Fibroblast of skin of left quadriceps (primary cell): Measurements from ENCODE around the gene IQCH.
"Not testable (repeated sequence)": the region's sequence is repeated elsewhere in the genome, so short reads cannot be mapped to it uniquely, and the experiment has no call there.

Experiments used
- DNase-seq, 2 experiments: peaks; one replicate each; pipeline ENCODE4 v3.0.0-alpha.2; 2013; ENCODE audit warnings: low read depth in 2 of 2

IQCH gene

DNA sequence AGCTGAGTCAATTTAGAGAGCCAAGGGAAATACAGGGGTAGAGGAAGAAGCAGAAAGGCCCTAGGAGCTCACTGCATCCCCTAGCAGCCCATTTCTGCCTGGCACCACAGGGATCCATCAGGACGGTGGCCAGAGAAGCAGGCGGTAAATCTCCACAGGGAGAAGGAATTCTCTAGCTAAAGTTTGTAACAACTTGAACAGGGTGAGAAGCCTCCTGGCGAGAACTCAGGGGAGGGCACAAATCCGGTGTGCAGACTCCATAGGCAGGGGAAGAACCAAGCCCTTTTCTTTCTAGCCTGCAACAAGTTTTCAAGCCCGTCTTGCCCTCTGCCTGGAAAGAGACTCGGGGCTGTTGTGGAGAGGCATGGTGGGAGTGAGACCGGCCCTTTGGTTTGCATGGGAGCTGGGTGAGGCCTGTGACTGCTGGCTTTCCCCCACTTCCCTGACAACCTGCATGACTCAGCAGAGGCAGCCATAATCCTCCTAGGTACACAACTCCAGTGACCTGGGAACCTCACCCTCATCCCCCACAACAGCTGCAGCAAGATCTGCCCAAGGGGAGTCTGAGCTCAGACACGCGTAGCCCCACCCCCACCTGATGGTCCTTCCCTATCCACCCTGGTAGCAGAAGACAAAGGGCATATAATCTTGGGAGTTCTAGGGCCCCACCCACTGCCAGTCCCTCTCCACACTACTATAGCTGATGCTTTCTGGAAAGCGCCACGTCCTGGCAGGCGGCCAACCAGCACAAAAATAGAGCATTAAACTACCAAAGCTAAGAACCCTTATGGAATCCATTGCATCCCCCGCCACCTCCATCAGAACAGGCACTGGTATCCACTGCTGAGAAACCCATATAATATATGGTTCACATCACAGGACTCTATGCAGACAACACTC lies 182.0 kb downstream of the IQCH start:
- DNase-seq = not testable (repeated sequence)

DNA sequence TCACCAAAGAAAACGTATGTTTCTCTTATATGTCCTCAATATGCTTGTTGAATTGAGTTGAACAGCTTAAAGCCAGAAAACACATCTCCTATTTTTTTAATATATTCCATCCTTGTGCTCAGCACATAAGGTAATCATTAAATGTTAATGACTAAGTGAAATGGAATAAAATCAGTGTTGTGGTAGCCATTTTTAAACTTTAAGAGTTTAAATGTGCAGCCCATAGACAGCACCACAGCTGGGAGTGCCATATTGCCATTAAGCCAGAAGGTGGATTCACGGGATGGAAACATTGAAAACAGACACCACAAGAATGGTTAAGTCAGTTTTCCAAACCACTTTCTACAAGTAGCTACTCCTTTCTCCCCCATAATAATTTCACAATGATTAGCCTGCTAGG lies 189.5 kb downstream of the IQCH start:
- DNase-seq = peak; percentile 29 to 42

DNA sequence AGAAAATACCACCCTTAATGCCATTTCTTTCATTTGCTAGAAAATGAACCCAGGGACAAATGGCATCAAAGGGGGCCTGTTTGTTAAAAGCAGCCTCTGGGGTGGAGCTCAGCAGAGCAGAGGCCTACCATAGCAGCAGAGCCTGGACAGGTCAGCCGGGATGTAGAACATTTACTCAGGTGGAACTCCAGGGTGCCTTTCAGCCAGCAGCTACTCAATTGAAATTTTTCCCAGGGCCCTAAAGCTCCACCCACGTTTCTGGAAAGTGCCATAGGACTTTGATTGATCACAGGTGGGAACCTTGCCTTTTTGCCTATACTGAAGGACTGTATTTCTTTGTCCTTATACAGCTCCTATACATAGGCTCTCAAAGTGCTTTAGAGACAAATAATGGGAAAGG lies 191.9 kb downstream of the IQCH start:
- DNase-seq = no peak

DNA sequence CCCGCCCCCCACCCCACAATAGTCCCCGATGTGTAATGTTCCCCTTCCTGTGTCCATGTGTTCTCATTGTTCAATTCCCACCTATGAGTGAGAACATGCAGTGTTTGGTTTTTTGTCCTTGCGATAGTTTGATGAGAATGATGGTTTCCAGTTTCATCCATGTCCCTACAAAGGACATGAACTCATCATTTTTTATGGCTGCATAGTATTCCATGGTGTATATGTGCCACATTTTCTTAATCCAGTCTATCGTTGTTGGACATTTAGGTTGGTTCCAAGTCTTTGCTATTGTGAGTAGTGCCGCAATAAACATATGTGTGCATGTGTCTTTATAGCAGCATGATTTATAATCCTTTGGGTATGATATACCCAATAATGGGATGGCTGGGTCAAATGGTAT lies 193.8 kb downstream of the IQCH start:
- DNase-seq = not testable (repeated sequence)

DNA sequence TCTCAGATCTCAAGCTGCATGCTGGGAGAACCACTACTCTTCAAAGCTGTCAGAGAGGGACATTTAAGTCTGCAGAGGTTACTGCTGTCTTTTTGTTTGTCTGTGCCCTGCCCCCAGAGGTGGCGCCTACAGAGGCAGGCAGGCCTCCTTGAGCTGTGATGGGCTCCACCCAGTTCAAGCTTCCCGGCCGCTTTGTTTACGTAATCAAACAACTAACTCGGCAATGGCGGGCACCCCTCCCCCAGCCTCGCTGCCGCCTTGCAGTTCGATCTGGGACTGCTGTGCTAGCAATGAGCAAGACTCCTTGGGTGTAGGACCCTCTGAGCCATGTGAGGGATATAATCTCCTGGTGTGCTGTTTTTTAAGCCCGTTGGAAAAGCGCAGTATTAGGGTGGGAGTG lies 199.1 kb downstream of the IQCH start:
- DNase-seq = not testable (repeated sequence)

DNA sequence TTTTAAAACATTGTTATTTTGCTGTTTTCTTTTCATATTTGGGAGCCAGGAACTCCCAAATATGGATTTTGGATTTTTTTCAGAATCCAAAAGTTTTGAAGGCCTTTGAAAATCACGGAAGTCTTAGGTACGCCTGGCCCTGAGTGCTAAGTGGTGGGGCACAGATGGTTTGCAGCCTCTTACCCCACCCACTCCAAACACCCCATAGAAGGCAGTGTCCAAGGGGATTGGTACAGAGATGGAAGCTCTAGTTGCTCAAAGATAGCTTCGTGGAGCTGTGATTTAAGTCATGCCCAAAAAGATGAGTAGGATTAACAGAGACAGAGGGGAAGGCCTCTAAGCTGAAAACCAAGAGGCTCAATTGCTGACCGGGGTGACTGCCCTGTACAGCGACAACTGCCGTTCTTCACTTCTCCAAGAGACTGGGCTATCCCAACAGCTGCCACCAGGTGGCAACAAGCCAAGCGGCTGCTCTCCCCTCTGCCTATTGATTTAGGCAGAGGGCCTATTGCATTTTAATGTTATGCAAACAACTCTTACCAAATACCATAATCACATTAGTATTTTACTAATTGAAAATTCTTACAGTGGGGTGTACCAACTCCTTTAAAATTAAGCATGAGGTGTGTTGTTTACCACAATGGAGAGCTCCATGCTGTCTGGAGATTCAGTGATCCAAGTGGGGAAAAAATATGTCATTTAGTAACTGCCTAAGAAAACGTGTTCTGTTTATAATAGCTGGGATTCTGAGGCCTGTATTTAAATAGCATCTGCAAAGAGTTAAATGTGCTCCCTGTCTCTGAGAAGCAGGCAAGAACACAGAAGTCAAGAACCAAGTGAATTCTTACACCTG lies 202.3 kb downstream of the IQCH start:
- peak in 1 of 2 experiments; percentile 31 for DNase-seq

DNA sequence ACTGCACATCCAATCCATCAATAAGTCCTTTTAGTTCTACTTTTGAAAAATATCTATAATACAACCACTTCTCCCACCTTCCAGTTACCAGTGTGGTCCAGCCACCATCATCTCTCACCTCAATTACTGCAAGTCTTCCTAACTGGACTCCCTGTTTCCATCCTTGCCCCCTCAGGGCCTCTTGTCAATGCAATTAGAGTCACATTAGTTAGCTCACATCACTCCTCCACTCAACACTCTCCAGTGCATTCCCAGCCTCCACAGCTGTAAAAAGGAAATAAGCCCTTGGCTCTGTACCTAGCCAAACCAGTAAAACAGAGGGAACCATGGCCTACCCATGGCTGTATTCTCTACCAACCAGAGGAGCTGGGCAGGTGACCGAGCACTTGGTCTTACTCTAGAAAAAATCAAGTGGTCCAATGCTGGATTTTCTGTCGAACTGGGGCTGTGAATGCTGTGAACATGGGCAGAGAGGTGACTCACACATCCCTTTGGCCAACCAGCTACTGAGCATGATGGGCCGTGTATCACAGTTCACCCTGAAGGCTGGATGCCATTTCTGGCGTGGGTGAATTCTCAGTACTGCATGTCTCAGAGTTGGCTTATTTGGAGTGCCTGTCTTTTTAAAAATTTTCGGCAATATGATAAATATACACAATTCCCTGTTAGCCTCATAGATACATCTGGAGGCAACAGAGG lies 203.9 kb downstream of the IQCH start:
- DNase-seq = no peak

DNA sequence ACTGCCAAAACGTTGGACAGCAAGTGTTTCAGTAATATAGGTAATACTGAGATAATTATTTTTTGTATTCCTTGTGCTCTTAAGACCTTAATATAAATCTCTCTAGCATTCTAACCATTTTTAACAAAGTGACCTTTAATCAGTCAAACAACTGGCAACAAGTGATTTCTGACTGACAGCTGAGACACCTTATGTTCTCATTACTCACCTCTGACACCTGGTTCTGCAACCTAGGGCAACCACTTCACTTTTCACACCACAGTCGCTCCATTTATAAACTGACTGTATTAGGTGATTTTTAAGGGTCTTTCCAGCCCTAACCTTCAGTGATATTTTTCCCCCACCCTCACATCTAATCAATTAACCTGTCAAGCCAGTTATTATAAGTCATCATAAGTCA lies 205.9 kb downstream of the IQCH start:
- DNase-seq = no peak

DNA sequence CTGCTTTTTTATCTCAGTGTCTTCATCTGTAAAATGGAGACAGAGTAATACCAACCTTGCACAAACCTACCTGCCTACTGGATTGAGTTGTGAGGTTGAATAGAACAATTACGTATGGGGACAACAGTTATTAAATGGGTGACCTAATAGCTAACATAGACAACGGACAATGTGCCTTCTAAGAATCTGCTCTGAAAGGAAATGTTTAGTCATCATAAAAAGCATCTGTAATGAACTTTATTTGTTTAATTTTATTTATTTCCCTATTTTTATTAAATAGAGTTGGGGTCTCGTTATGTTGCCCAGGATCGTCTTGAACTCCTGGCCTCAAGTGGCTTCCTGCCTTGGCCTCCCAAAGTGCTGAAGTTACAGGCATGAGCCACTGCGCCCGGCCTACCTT lies 207.1 kb downstream of the IQCH start:
- no peak for DNase-seq

DNA sequence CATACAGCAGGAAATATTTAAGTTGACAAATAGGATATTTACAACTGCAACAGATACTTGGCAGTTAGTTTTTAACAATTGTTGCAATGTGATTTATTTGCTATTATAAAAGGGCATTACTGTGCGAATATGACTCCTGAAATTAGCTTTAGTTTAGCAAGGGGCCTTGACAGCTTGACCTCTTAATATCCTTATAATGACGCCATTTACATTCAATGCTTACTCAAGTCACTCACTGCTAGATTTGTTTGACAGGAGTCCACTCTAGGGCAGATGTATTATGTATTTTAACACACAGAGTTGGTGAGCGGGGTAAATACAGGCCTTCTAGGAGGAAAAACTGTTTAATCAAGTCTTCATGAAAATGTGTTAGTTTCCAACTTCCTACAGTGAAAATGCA lies 208.3 kb downstream of the IQCH start:
- DNase-seq = no peak

DNA sequence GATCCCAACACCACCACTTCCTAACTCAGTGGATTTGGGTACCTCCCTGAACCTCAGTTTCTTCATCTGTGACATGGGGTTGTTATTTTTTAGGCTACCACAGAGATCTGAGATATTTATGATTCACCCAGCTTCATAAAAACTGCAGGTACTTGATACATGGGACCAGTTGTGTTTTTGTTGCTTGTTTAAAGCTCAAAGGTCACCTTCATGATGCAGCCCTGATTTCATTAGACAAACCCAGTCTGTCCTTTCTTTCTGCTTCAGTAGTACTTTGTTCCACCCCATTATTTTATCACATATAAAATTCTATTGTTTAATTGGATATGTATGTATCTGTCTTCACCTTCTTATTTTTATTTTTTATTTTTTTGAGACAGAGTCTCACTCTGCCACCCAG lies 208.9 kb downstream of the IQCH start:
- DNase-seq = no peak

DNA sequence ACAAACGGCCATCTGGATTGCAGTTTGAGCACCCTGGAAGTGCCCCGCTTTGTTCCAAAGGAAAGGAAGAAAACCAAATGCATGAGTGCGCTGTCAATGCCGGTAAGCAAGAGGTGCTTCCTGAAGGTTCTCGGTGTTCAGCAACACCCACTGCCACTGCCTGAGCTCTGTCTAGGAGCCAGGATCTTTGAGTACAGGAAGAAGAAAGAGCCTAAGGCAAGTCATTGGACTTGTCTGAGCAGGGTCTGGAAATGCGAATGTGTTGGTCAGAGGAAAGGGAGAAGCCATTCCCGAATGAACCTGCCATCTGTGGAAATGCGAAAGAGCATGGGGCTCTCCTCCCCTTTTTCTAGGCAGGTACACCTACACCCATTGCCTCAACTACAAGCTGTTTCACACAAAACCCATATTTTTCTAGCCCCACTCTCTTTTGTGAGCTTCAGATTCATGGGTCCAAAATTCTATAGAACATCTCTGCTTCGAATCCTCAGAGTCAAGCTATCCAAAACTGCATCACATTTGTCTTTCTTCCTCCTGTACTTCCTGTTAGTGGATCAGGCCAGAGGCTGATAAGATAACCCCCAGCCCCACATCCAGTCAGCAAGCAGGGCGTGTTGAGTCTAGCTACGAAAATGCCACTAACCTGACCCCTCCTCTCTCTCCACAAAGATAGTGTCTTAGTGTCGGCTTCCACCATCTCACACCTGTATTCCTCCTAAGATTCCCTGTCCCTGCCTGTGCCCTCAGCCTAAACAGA lies 210.8 kb downstream of the IQCH start:
- no peak for DNase-seq

DNA sequence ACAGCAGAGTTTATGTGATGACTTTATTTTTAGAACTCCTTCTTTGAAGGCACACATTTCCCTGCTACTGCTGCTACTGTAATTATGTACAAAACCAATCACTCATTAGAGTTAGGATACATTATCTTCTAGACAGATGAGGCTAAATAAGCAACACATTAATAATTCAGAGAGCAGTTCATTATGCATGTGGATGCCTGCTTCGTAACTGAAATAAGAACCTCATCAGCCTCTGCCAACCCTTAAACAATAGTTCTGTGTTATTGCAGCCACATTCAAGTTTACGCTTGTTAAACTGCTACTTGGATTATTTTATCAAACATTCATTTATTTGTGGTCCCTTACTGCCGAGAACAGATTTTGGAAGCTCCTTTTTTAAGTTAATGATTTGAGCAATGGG lies 213.8 kb downstream of the IQCH start:
- no peak for DNase-seq

DNA sequence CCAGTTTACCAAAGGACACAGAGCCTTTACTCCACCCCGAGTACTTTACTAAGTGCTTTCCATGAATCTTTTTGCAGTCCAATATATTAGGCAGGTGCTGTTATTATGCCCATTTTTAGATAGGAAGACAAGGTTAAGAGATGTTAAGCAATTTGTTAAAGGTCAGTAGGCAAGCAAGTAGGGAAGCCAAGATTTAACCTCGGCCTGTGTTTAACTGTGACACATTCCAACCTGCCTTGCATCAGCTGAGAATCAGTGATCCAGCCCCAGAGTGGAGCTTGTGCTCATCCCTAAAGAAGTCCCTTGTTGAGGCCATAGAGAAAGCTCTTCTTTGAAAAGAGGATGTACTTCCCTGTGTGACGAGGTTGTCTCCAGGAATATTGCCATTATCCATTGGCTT lies 215.1 kb downstream of the IQCH start:
- no peak for DNase-seq

DNA sequence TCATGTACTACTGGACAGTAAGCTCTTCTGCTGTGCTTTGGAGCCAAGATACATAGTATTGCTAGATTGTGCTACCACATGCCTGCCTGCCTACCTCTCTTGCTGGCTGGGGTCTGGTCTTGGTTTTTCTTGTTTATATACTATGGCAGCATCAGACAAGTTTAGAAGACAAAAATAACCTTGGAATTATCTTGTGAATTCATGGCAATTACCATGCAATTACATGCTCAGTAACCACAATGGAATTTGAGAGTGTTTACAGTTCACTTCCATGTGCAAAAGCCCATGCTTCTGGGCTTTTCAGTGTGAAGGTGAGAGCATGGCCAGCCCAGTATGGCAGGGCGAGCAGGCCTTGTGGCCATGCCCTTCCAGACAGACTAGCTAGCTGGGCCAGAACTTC lies 218.4 kb downstream of the IQCH start:
- peak in 1 of 2 experiments; percentile 25 for DNase-seq

DNA sequence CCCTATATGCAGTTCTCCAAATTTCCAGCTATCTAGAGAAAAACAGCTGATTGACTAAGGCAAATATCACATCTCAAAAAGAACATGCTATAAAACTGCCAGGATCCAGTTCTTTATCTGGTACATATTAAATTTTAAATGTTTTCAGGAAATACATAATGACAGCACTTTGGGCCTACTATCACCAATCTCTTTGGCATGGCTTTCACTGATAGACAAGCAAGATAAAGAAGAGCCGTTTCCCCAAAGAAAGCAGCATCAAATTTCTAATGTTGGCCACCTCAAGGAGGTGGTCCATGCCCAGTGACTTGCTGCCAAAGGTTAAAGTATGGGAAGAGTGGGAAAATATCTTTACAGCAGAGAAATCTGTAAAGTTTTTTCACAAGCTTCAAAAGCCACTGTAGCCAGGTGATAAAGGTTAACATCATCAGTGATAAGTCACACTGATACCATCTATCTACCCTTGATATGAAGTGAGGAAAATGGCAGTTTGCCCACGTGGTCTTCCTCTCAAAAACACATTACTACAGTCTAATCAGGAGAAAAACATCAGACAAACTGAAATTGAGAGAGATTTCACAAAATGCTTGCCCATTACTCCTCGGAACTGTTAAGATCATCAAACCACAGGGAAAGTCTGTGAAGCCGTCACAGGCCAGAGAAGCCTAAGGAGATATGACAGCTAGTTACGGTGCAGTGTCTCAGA lies 220.0 kb downstream of the IQCH start:
- no peak for DNase-seq

DNA sequence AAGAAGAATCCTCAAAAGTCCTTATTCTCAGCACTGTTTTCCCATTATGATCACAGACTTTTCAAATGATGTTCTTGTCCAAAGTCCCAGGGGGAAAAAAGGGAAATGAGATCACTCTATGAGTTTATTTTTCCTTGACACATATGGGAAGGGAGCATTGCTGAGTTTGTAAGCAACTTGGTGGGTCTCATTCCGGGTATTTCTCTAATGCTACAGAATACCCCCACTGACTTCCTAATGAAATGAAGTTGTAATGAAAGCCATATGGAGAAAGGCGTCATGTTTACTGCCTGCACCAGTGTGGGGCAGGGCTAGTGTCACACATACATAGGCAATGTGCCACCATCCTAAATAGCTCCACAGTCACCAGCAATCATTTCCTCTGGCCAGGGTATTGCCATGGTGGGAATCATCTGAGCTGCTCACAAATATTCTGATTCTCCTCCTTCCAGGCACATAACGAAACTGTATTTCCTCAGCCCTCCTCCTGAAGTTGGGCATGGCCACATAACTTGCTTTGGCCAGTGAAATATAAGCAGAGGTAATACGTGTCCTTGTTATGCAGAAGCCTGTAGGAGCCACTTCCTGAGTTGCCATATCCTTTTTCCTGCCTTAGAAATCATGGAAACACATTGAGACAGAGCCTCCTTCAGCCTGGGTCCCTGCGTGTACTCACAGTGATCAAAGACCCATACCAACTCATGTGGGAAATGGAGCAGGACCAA lies 225.4 kb downstream of the IQCH start:
- DNase-seq = peak; percentile 82

DNA sequence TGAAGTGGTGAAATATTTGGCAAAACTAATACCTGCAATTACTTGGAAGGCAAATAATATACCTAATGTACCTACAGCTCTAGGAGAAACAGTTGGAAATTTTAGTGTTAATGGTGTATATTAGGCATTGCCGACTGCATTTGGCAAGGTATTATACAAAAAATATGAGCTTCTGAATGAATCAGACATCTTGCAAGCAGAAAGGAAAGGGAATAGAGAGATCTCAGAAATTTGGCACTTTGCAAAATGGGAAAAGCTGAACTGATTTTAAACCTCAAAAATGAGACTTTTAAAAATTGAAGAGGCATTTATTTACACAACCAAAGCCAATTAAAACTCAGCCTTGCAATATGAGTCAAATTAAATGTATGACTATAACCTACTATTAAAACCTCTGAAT lies 226.2 kb downstream of the IQCH start:
- DNase-seq = peak in 1 of 2 experiments; percentile 54

DNA sequence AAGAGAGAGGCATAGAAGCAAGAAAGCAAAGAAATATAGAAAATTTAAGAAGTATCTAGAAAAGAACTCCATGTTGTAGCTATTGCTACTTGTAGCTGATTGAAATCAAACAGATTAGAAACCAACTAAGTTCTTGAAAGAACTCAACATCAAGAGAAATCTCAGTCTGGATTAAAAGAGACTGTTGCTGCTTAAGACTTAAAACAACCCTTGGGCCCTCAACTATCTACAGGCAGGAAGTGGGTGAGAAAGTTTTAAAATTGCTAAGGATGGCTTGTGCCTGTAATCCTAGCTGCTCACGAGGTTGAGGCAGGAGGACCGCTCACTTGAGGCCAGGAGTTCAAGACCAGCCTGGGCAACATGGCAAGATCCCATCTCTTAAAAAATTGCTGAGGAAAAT lies 227.1 kb downstream of the IQCH start:
- no peak for DNase-seq

DNA sequence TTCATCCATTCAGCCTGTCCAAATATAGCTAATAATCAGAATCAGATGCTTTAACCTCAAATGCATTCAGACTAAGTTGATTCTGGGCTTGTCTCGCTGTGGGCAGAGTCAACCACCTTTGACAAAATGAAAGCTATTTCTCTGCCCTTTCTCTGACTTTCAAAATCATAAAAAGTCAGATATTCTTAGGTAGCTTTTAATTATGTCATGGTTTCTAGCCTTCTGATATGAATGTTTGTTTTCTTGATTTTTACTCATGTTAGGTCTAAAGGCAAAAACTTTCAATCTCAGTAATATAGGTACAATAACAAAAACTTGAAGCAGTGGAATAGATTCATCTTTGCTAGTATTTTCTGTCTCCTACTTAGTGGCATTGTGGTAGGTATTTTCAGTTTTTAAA lies 241.0 kb downstream of the IQCH start:
- peak in 1 of 2 experiments; percentile 17 for DNase-seq
